ENCODE measurements around the gene IL15RA. TPM values are rescaled to one million over a fixed set of nuclear protein-coding genes. Genes with fewer than 3 reads are reported as not detected.

Gene IL15RA
- total and polyA plus RNA-seq, 2 donors (not counting 3 experiments of a cell fraction or from before 2014, with no cell fraction given) = 18.8 to 20.6 TPM

DNA sequence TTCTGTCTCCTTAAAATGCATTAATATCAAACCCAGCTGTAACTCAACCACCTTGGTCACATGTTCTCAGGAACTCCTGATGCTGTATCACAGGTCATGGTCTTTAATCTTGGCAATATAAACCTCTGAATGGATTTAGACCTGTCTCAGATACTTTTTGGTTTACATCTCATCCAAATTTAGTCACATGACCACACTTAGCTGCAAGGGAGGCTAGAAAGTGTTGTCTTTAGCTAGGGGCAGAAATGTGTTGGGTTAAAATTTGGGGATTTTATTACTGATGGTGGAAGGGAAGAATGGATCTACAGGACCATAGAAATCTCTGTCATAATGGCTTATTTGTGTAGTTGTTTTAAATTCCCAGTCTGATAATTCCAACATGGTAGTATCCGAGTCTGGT is 29.6 kb upstream of the IL15RA start:
- no peaks in the 10 kb centered on the region for H3K36me3 ChIP-seq (ENCODE audit: control insufficient read depth in 2 of 2, extremely low read depth in 1 of 2, insufficient read depth in 2 of 2, low read length in 2 of 2)
- TF ChIP-seq GATA2 (IDR thresholded peaks at IDR 0.05; ENCODE audit: insufficient read depth, insufficient read length, low read depth, low read length) (no peak), POLR2A (IDR thresholded peaks at IDR 0.05; ENCODE audit: low read depth, low read length) (no peak), JUN (IDR thresholded peaks at IDR 0.05; ENCODE audit: borderline replicate concordance, insufficient read depth, insufficient read length, low read depth) (no peak), MYC (IDR thresholded peaks at IDR 0.05; ENCODE audit: low read depth, low read length) (no peak), FOS (IDR thresholded peaks at IDR 0.05; ENCODE audit: borderline replicate concordance, insufficient read depth, low read length) (no peak), EZH2 (IDR thresholded peaks at IDR 0.05; ENCODE audit: borderline replicate concordance, low read depth, low read length, severe bottlenecking) (no peak), CTCF (IDR thresholded peaks at IDR 0.05; ENCODE audit: extremely low read depth in 1 of 2, insufficient read depth in 1 of 2, low read depth in 1 of 2, low read length in 2 of 2) (no peak), POLR2AphosphoS5 (IDR thresholded peaks at IDR 0.05; ENCODE audit: insufficient read depth, low read depth, low read length) (no peak)
- TF ChIP-seq, protein P1, sequence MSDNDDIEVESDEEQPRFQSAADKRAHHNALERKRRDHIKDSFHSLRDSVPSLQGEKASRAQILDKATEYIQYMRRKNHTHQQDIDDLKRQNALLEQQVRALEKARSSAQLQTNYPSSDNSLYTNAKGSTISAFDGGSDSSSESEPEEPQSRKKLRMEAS (IDR thresholded peaks at IDR 0.05; ENCODE audit: insufficient read depth, insufficient read length) = no peak
- POLR2A ChIA-PET = no interaction called here
- H3K27ac ChIP-seq (ENCODE audit: insufficient read depth, low read depth, low read length) = no peak overlapping the region
- H3K9ac ChIP-seq (replicated peaks; ENCODE audit: extremely low read depth, insufficient read depth, low read length) = no peak overlapping the region
- H3K27me3 ChIP-seq (ENCODE audit: control insufficient read depth in 2 of 2, insufficient read depth in 2 of 2, low read length in 2 of 2) = peaks cover 3 to 4% of the 10 kb centered on the region in 2 experiments
- H3K9me1 ChIP-seq (replicated peaks; ENCODE audit: control insufficient read depth, extremely low read depth, insufficient read depth, low read length) = no peaks in the 10 kb centered on the region
- no TSS peak for BruUV-seq (replicated peaks)
- H3K79me2 ChIP-seq (ENCODE audit: control insufficient read depth, insufficient read depth, low read length) = no peaks in the 10 kb centered on the region
- intact Hi-C loops (cut with micrococcal nuclease) = no loop called here
- no peaks in the 10 kb centered on the region for H4K20me1 ChIP-seq (replicated peaks; ENCODE audit: control insufficient read depth, extremely low read depth, insufficient read depth, low read length)
- no peak overlapping the region for H3K4me3 ChIP-seq (replicated peaks in 1 of 3; ENCODE audit: insufficient read depth in 1 of 3, low read depth in 1 of 3, low read length in 3 of 3)
- DNase-seq (ENCODE audit: low read depth, low spot score) (no peak), FAIRE-seq (no peak)
- CTCF ChIA-PET = interaction anchor here (1.2 to 1.6 kb wide), 3 partner anchors 10 to 395 kb away, joined by 3 to 4 read pairs (median 3); no protein-coding TSS in a partner anchor
- H3K9me3 ChIP-seq (replicated peaks; ENCODE audit: control insufficient read depth, insufficient read depth, low read length) = no peaks in the 10 kb centered on the region
- H3K4me1 ChIP-seq (ENCODE audit: control insufficient read depth, extremely low read depth, insufficient read depth, low read length) = no peaks in the 10 kb centered on the region
- dilution Hi-C loops (cut with MboI; ENCODE audit: extremely low pct_ligation_motif_present, low sequenced_read_pairs) = no loop called here
- H3K4me2 ChIP-seq (ENCODE audit: insufficient read depth, low read length) = no peak overlapping the region
- no peak overlapping the region for H2AFZ ChIP-seq (ENCODE audit: low read depth, low read length)

Data from endothelial cell of umbilical vein (primary cell).